Glutamatergic neuron (in vitro differentiated cells): ENCODE measurements around the gene TVP23C. TPM values are rescaled to one million over a fixed set of nuclear protein-coding genes. Genes with fewer than 3 reads are reported as not detected.

ENCODE experiments used
- DNase-seq: peaks from one replicate; pipeline ENCODE4 v3.0.0; 2022
- H3K27ac Mint-ChIP-seq: one replicate; pipeline ENCODE4 v1.8.0; 2020; ENCODE audit warnings: mild to moderate bottlenecking, mixed read lengths, inconsistent platforms; ENCODE audit not compliant: unreplicated experiment
- H3K27me3 Mint-ChIP-seq: one replicate; pipeline ENCODE4 v1.8.0; 2020; ENCODE audit warnings: mild to moderate bottlenecking, moderate library complexity, mixed read lengths, inconsistent platforms; ENCODE audit not compliant: unreplicated experiment
- H3K36me3 Mint-ChIP-seq: one replicate; pipeline ENCODE4 v1.8.0; 2020; ENCODE audit warnings: mild to moderate bottlenecking, mixed read lengths, inconsistent platforms; ENCODE audit not compliant: unreplicated experiment
- H3K4me1 Mint-ChIP-seq: one replicate; pipeline ENCODE4 v1.8.0; 2020; ENCODE audit warnings: mild to moderate bottlenecking, low read depth, mixed read lengths, inconsistent platforms; ENCODE audit not compliant: unreplicated experiment
- H3K4me3 Mint-ChIP-seq: one replicate; pipeline ENCODE4 v1.8.0; 2020; ENCODE audit warnings: mild to moderate bottlenecking, mixed read lengths, inconsistent platforms; ENCODE audit not compliant: unreplicated experiment
- H3K9me3 Mint-ChIP-seq: one replicate; pipeline ENCODE4 v1.8.0; 2020; ENCODE audit warnings: mild to moderate bottlenecking, moderate library complexity, mixed read lengths, inconsistent platforms; ENCODE audit not compliant: unreplicated experiment
- total RNA-seq: library from RNA; stranded (reverse); fragmentation: NEBNext Ultra II Directional; extraction: Animal tissue kit (Norgen Biotek cat#: 25700); gene quantifications from one replicate; pipeline ENCODE4 v1.2.1, GENCODE V29; 2021; ENCODE audit not compliant: unreplicated experiment
- TF ChIP-seq, protein P1 (sequence below): fragments of 200-600 bp; sonication (generic); IDR thresholded peaks from one replicate; pipeline ENCODE4 v1.5.0; 2021; ENCODE audit not compliant: partially characterized antibody, unreplicated experiment

Gene TVP23C
- total RNA-seq, 1 donor from 2014 or later = 29.4 TPM

- H3K4me3 Mint-ChIP-seq = no peak overlapping the region
- no peak overlapping the region for H3K27ac Mint-ChIP-seq
- TF ChIP-seq, protein P1, sequence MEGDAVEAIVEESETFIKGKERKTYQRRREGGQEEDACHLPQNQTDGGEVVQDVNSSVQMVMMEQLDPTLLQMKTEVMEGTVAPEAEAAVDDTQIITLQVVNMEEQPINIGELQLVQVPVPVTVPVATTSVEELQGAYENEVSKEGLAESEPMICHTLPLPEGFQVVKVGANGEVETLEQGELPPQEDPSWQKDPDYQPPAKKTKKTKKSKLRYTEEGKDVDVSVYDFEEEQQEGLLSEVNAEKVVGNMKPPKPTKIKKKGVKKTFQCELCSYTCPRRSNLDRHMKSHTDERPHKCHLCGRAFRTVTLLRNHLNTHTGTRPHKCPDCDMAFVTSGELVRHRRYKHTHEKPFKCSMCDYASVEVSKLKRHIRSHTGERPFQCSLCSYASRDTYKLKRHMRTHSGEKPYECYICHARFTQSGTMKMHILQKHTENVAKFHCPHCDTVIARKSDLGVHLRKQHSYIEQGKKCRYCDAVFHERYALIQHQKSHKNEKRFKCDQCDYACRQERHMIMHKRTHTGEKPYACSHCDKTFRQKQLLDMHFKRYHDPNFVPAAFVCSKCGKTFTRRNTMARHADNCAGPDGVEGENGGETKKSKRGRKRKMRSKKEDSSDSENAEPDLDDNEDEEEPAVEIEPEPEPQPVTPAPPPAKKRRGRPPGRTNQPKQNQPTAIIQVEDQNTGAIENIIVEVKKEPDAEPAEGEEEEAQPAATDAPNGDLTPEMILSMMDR = peak; percentile 62
- H3K27me3 Mint-ChIP-seq = peaks cover 3% of the 10 kb centered on the region
- no peaks in the 10 kb centered on the region for H3K36me3 Mint-ChIP-seq
- H3K9me3 Mint-ChIP-seq = no peaks in the 10 kb centered on the region
- H3K4me1 Mint-ChIP-seq = peaks cover 3% of the 10 kb centered on the region
- peak; percentile 87 for DNase-seq
Measured at GRCh38 chr17:15502369-15503112, 60.7 kb downstream of the TVP23C start.

- peaks cover 3% of the 10 kb centered on the region for H3K4me1 Mint-ChIP-seq
- no peak for DNase-seq
- TF ChIP-seq, protein P1 = no peak
- no peaks in the 10 kb centered on the region for H3K9me3 Mint-ChIP-seq
- peaks cover 3% of the 10 kb centered on the region for H3K27me3 Mint-ChIP-seq
- H3K4me3 Mint-ChIP-seq = no peak overlapping the region
- H3K27ac Mint-ChIP-seq = no peak overlapping the region
- no peaks in the 10 kb centered on the region for H3K36me3 Mint-ChIP-seq
Measured at GRCh38 chr17:15501793-15502192, 61.5 kb downstream of the TVP23C start.

DNA sequence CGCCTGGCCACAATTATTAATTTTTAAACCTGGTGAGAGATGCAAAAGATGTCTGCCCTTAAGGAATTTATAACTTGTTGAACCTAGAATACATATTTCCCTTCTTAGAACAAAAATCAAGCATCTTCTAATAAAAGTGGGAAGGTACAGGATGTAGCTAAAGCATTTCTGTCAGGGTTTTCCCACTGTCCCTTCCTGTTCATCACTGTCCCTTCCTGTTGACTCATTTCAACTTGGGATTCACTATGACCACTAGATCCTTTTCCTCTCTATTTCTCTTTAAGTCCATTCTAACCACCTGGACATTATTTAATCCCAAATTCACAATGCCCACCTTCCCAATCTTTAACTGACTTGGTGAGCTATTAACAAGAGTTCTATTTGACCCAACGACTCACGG, 62.0 kb downstream of the TVP23C start:
- no peak overlapping the region for H3K4me3 Mint-ChIP-seq
- H3K27ac Mint-ChIP-seq = no peak overlapping the region
- H3K36me3 Mint-ChIP-seq = no peaks in the 10 kb centered on the region
- no peaks in the 10 kb centered on the region for H3K9me3 Mint-ChIP-seq
- TF ChIP-seq, protein P1 = no peak
- no peak for DNase-seq
- peaks cover 3% of the 10 kb centered on the region for H3K4me1 Mint-ChIP-seq
- peaks cover 3% of the 10 kb centered on the region for H3K27me3 Mint-ChIP-seq

GRCh38 chr17:15498107-15498506, 65.2 kb downstream of the TVP23C start:
- TF ChIP-seq, protein P1 = no peak
- Mint-ChIP-seq H3K27ac (no peak overlapping the region), H3K27me3 (peaks cover 3% of the 10 kb centered on the region), H3K4me3 (no peak overlapping the region), H3K4me1 (peaks cover 6% of the 10 kb centered on the region), H3K36me3 (no peaks in the 10 kb centered on the region), H3K9me3 (no peaks in the 10 kb centered on the region)
- peak; percentile 26 for DNase-seq
